HUES6 (cell line): ENCODE results near the gene PPARGC1A.
A peak's percentile ranks its signal among the peaks of the same experiment; 100 is the strongest.

Experiments used
- H3K27ac ChIP-seq: 2 replicates; pipeline ENCODE4 v1.7.0; 2013; ENCODE audit warnings: low read depth, mild to moderate bottlenecking, low read length, inconsistent platforms
- H3K27me3 ChIP-seq: 2 replicates; pipeline ENCODE4 v1.6.1; 2013; ENCODE audit warnings: low read length; ENCODE audit not compliant: control insufficient read depth, insufficient read depth
- H3K36me3 ChIP-seq: 2 replicates; pipeline ENCODE4 v1.6.1; 2013; ENCODE audit warnings: low read length; ENCODE audit not compliant: control insufficient read depth, insufficient read depth
- H3K4me1 ChIP-seq: 2 replicates; pipeline ENCODE4 v1.6.1; 2013; ENCODE audit warnings: low read length; ENCODE audit not compliant: control insufficient read depth, insufficient read depth
- H3K4me3 ChIP-seq: 2 replicates; pipeline ENCODE4 v1.5.1; 2013; ENCODE audit warnings: low read depth, low read length
- H3K9ac ChIP-seq: one replicate; pipeline ENCODE4 v1.6.1; 2013; ENCODE audit warnings: mild to moderate bottlenecking, low read length
- H3K9me3 ChIP-seq: 2 replicates; pipeline ENCODE4 v1.6.1; 2013; ENCODE audit warnings: low read depth, low read length; ENCODE audit not compliant: control insufficient read depth, insufficient read depth

PPARGC1A gene

GRCh38 chr4:23889814-23890341, at the start of gene PPARGC1A:
Gene PPARGC1A, minus strand, starts transcription at chr4:23890047. Its CDS starts 90 bp downstream, at chr4:23889957.
- Histone ChIP-seq H3K27me3 (peaks cover 19% of the 10 kb centered on the region), H3K36me3 (no peaks in the 10 kb centered on the region), H3K4me3 (peak within 1 kb of the TSS; percentile 73), H3K27ac (no peak within 1 kb of the TSS), H3K4me1 (peaks cover 53% of the 10 kb centered on the region), H3K9ac (peak within 1 kb of the TSS; percentile 61), H3K9me3 (no peaks in the 10 kb centered on the region)

GRCh38 chr4:23938796-23939195, 48.9 kb upstream of the PPARGC1A start:
- Histone ChIP-seq H3K4me1 (peaks cover 15% of the 10 kb centered on the region), H3K9ac (no peak overlapping the region), H3K27ac (no peak overlapping the region), H3K9me3 (0 out of 2 replicates have a peak, but pooled peaks cover 5% of the 10 kb centered on the region), H3K36me3 (no peaks in the 10 kb centered on the region), H3K4me3 (no peak overlapping the region), H3K27me3 (no peaks in the 10 kb centered on the region)

- no peaks in the 10 kb centered on the region for H3K36me3 ChIP-seq
- no peak overlapping the region for H3K9ac ChIP-seq
- H3K4me1 ChIP-seq = peaks cover 28% of the 10 kb centered on the region
- no peak overlapping the region for H3K4me3 ChIP-seq
- no peaks in the 10 kb centered on the region for H3K27me3 ChIP-seq
- no peak overlapping the region for H3K27ac ChIP-seq
- H3K9me3 ChIP-seq = 0 out of 2 replicates have a peak, but pooled peaks cover 5% of the 10 kb centered on the region
Observed at GRCh38 chr4:23937173-23937572, 47.3 kb upstream of the PPARGC1A start.

- H3K27me3 ChIP-seq = no peaks in the 10 kb centered on the region
- no peaks in the 10 kb centered on the region for H3K36me3 ChIP-seq
- H3K9ac ChIP-seq = no peak overlapping the region
- H3K4me1 ChIP-seq = peaks cover 50% of the 10 kb centered on the region
- H3K9me3 ChIP-seq = 0 out of 2 replicates have a peak, but pooled peaks cover 5% of the 10 kb centered on the region
- H3K27ac ChIP-seq = peak overlapping the region; percentile 22; the same call in 1 of the 2 replicates
- no peak overlapping the region for H3K4me3 ChIP-seq
Observed at GRCh38 chr4:23934915-23935314, 45.1 kb upstream of the PPARGC1A start.

- H3K36me3 ChIP-seq = no peaks in the 10 kb centered on the region
- no peaks in the 10 kb centered on the region for H3K27me3 ChIP-seq
- H3K9ac ChIP-seq = no peak overlapping the region
- H3K4me1 ChIP-seq = peaks cover 57% of the 10 kb centered on the region
- H3K4me3 ChIP-seq = peak overlapping the region; percentile 5; the same call in 1 of the 2 replicates
- H3K9me3 ChIP-seq = 0 out of 2 replicates have a peak, but pooled peaks cover 5% of the 10 kb centered on the region
- peak overlapping the region; percentile 79; the same call in 1 of the 2 replicates for H3K27ac ChIP-seq
Observed at GRCh38 chr4:23934223-23934622, 44.4 kb upstream of the PPARGC1A start.

GRCh38 chr4:23932901-23933308, 43.1 kb upstream of the PPARGC1A start:
- Histone ChIP-seq H3K4me1 (peaks cover 58% of the 10 kb centered on the region), H3K9ac (peak overlapping the region; percentile 62), H3K27me3 (no peaks in the 10 kb centered on the region), H3K9me3 (0 out of 2 replicates have a peak, but pooled peaks cover 5% of the 10 kb centered on the region), H3K36me3 (no peaks in the 10 kb centered on the region), H3K27ac (peak overlapping the region; percentile 79; the same call in 1 of the 2 replicates), H3K4me3 (peak overlapping the region; percentile 26; the same call in 1 of the 2 replicates)

GRCh38 chr4:23932186-23932585, 42.3 kb upstream of the PPARGC1A start:
- Histone ChIP-seq H3K9ac (no peak overlapping the region), H3K27ac (peak overlapping the region; percentile 26; the same call in 1 of the 2 replicates), H3K4me3 (peak overlapping the region; percentile 26; the same call in 1 of the 2 replicates), H3K9me3 (0 out of 2 replicates have a peak, but pooled peaks cover 5% of the 10 kb centered on the region), H3K27me3 (no peaks in the 10 kb centered on the region), H3K4me1 (peaks cover 58% of the 10 kb centered on the region), H3K36me3 (no peaks in the 10 kb centered on the region)

- Histone ChIP-seq H3K36me3 (no peaks in the 10 kb centered on the region), H3K4me3 (no peak overlapping the region), H3K27me3 (no peaks in the 10 kb centered on the region), H3K9ac (no peak overlapping the region), H3K27ac (no peak overlapping the region), H3K9me3 (0 out of 2 replicates have a peak, but pooled peaks cover 5% of the 10 kb centered on the region), H3K4me1 (peaks cover 58% of the 10 kb centered on the region)
Observed at GRCh38 chr4:23931489-23931830, 41.6 kb upstream of the PPARGC1A start.

GRCh38 chr4:23930750-23931488, 41.1 kb upstream of the PPARGC1A start:
- H3K27me3 ChIP-seq = no peaks in the 10 kb centered on the region
- H3K9ac ChIP-seq = no peak overlapping the region
- peaks cover 58% of the 10 kb centered on the region for H3K4me1 ChIP-seq
- H3K9me3 ChIP-seq = 0 out of 2 replicates have a peak, but pooled peaks cover 5% of the 10 kb centered on the region
- H3K36me3 ChIP-seq = no peaks in the 10 kb centered on the region
- H3K27ac ChIP-seq = no peak overlapping the region
- H3K4me3 ChIP-seq = no peak overlapping the region

GRCh38 chr4:23929248-23929647, 39.4 kb upstream of the PPARGC1A start:
- no peak overlapping the region for H3K9ac ChIP-seq
- H3K27ac ChIP-seq = no peak overlapping the region
- H3K4me1 ChIP-seq = peaks cover 48% of the 10 kb centered on the region
- H3K4me3 ChIP-seq = no peak overlapping the region
- 0 out of 2 replicates have a peak, but pooled peaks cover 4% of the 10 kb centered on the region for H3K9me3 ChIP-seq
- H3K36me3 ChIP-seq = no peaks in the 10 kb centered on the region
- H3K27me3 ChIP-seq = no peaks in the 10 kb centered on the region

GRCh38 chr4:23924556-23924955, 34.7 kb upstream of the PPARGC1A start:
- H3K36me3 ChIP-seq = no peaks in the 10 kb centered on the region
- peaks cover 8% of the 10 kb centered on the region; the same call in 1 of the 2 replicates for H3K4me1 ChIP-seq
- no peaks in the 10 kb centered on the region for H3K27me3 ChIP-seq
- no peaks in the 10 kb centered on the region for H3K9me3 ChIP-seq
- H3K4me3 ChIP-seq = no peak overlapping the region
- H3K27ac ChIP-seq = no peak overlapping the region
- H3K9ac ChIP-seq = no peak overlapping the region
